Transverse colon (tissue), 3 donors: Measurements from ENCODE around the gene SNRK.

Experiments
- EP300 ChIP-seq: sonication (generic); formaldehyde crosslinking; IDR thresholded peaks from one replicate; pipeline ENCODE4 v1.6.1; 2017; ENCODE audit warnings: antibody characterized with exemption, low read depth
- POLR2A ChIP-seq: fragments of 450-650 bp; IDR thresholded peaks from one replicate; pipeline ENCODE4 v1.6.1; 2016; ENCODE audit warnings: antibody characterized with exemption, mild to moderate bottlenecking, moderate library complexity
- TF ChIP-seq, protein P1 (sequence below), 5 experiments: fragments of 200-600 bp in 3 of 5; fragments of 450-650 bp in 2 of 5; sonication (generic) in 3 of 5; IDR thresholded peaks; 1 replicate in 2 of 5; 2 replicates in 3 of 5; pipeline ENCODE4 v1.5.1; 2016 to 2017; ENCODE audit warnings: antibody characterized with exemption in 5 of 5, inconsistent platforms in 3 of 5, mild to moderate bottlenecking in 2 of 5, moderate library complexity in 1 of 5

DNA sequence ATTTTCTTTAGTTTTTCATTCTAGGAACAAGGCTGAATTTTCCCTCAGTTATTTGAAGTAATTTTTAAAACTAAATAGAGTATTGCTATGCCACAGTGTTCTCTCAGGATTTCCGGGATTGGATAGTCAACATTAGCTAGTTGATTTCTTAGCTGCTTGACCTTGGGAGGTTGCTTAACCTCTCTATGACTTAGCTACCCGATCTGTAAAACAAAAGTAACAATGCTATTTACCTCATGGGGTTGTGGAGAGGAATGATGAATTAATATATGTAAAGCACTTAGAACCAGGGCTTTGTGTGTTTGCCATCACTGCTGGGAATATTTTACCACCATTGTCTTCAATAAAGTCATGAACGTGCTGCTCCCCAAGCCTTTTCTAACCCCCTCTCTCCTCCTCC lies 57.5 kb downstream of the SNRK start:
- TF ChIP-seq, protein P1, sequence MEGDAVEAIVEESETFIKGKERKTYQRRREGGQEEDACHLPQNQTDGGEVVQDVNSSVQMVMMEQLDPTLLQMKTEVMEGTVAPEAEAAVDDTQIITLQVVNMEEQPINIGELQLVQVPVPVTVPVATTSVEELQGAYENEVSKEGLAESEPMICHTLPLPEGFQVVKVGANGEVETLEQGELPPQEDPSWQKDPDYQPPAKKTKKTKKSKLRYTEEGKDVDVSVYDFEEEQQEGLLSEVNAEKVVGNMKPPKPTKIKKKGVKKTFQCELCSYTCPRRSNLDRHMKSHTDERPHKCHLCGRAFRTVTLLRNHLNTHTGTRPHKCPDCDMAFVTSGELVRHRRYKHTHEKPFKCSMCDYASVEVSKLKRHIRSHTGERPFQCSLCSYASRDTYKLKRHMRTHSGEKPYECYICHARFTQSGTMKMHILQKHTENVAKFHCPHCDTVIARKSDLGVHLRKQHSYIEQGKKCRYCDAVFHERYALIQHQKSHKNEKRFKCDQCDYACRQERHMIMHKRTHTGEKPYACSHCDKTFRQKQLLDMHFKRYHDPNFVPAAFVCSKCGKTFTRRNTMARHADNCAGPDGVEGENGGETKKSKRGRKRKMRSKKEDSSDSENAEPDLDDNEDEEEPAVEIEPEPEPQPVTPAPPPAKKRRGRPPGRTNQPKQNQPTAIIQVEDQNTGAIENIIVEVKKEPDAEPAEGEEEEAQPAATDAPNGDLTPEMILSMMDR (IDR thresholded peaks at IDR 0.05) = no peak
- TF ChIP-seq EP300 (no peak), POLR2A (no peak)
